Neural progenitor cell (in vitro differentiated cells): ENCODE data around the gene EIF6.

Experiments
- CTCF ChIP-seq: fragments of 200-600 bp; sonication (generic); IDR thresholded peaks from 2 replicates; pipeline ENCODE4 v1.5.1; 2017; ENCODE audit warnings: antibody characterized with exemption, mild to moderate bottlenecking
- EZH2 ChIP-seq: fragments of 200-600 bp; sonication (generic); IDR thresholded peaks from 2 replicates; pipeline ENCODE4 v1.6.1; 2017; ENCODE audit warnings: antibody characterized with exemption, mild to moderate bottlenecking, moderate library complexity
- EZH2phosphoT487 ChIP-seq: fragments of 200-600 bp; sonication (generic); IDR thresholded peaks from 2 replicates; pipeline ENCODE4 v1.6.1; 2017; ENCODE audit warnings: antibody characterized with exemption

- no peak for TF ChIP-seq CTCF
- TF ChIP-seq EZH2phosphoT487: no peak
- TF ChIP-seq EZH2: no peak
These were observed 4.0 kb downstream of the EIF6 start for GRCh38 chr20:35280523-35280922.
